HCT116 (cell line): ENCODE data around the gene PSMB5. TPM values are rescaled to one million over a fixed set of nuclear protein-coding genes. Genes with fewer than 3 reads are reported as not detected.

Experiments
- ATAC-seq: fragments of 200-7000 bp; cut with Tn5 transposase; 2 replicates; pipeline ENCODE4 v1.9.1; 2020; ENCODE audit warnings: mild to moderate bottlenecking, moderate library complexity
- BruUV-seq: library from RNA; stranded (reverse); fragments of 400-500 nt; replicated peaks from 2 replicates; lab custom pipeline; 2021; lab: Mats Ljungman, UMichigan
- CTCF ChIA-PET: fragments of 300-600 bp; sonication (Branson Sonifier 250); formaldehyde crosslinking; loops from one replicate; lab custom pipeline; 2021; ENCODE audit warnings: antibody characterized with exemption; lab: Charles Lee
- POLR2A ChIA-PET: fragments of 300-600, 350-600 bp; sonication (Branson Sonifier 250); formaldehyde crosslinking; loops from one replicate; lab custom pipeline; 2021; ENCODE audit warnings: antibody characterized with exemption; lab: Charles Lee
- RAD21 ChIA-PET, 2 experiments: fragments of 300-600 bp; sonication (Branson Sonifier 250); formaldehyde crosslinking; loops; one replicate each; lab custom pipeline; 2023; ENCODE audit warnings: low total read pairs in 2 of 2; ENCODE audit not compliant: uncharacterized antibody in 2 of 2, unreplicated experiment in 2 of 2, low non-redundant PET in 1 of 2; lab: Charles Lee
- DNase-seq: peaks from one replicate; pipeline ENCODE4 v3.0.0-alpha.2; 2010; ENCODE audit warnings: low read depth, low spot score
- H2AFZ ChIP-seq: fragments of 200-600 bp; shearing (Covaris generic), sonication (generic); 2 replicates; pipeline ENCODE4 v1.6.1; 2017; ENCODE audit warnings: low read depth, mixed run types, mixed read lengths, antibody characterized with exemption, low read length; ENCODE audit not compliant: poor library complexity, severe bottlenecking
- H3K27ac ChIP-seq: 2 replicates; pipeline ENCODE4 v1.5.1; 2012; ENCODE audit warnings: low read depth, low read length
- H3K27me3 ChIP-seq: fragments of 200-600 bp; sonication (generic); 2 replicates; pipeline ENCODE4 v1.6.1; 2016; ENCODE audit warnings: mixed run types, low read length, mixed read lengths; ENCODE audit not compliant: insufficient read depth
- H3K36me3 ChIP-seq, 2 experiments: fragments of 200-500 bp in 1 of 2; fragments of 200-600 bp in 1 of 2; sonication (Bioruptor generic) in 1 of 2; sonication (generic) in 1 of 2; 2 replicates each; pipeline versions ENCODE4 v1.5.1 to v1.6.1; 2014 to 2016; ENCODE audit warnings: low read length in 2 of 2, inconsistent platforms in 1 of 2, mixed read lengths in 1 of 2, mixed run types in 1 of 2; ENCODE audit not compliant: insufficient read depth in 2 of 2, control insufficient read depth in 1 of 2
- H3K4me1 ChIP-seq, 2 experiments: fragments of 200-600 bp in 1 of 2; sonication (generic) in 1 of 2; 2 replicates each; pipeline versions ENCODE4 v1.5.1 to v1.6.1; 2012 to 2017; ENCODE audit warnings: low read length in 2 of 2, inconsistent platforms in 1 of 2, mild to moderate bottlenecking in 1 of 2, mixed read lengths in 1 of 2, mixed run types in 1 of 2, moderate library complexity in 1 of 2; ENCODE audit not compliant: insufficient read depth in 2 of 2, control insufficient read depth in 1 of 2
- H3K4me2 ChIP-seq: fragments of 200-600 bp; sonication (generic); 2 replicates; pipeline ENCODE4 v1.6.1; 2017; ENCODE audit warnings: mixed run types, low read length, mixed read lengths
- H3K4me3 ChIP-seq, 2 experiments: fragments of 200-600 bp in 1 of 2; sonication (generic) in 1 of 2; replicated peaks in 1 of 2; 2 replicates each; pipeline ENCODE4 v1.5.1; 2011 to 2016; ENCODE audit warnings: low read length in 2 of 2, control low read depth in 1 of 2, low read depth in 1 of 2, mild to moderate bottlenecking in 1 of 2, mixed read lengths in 1 of 2, mixed run types in 1 of 2
- H3K79me2 ChIP-seq: fragments of 200-600 bp; sonication (generic); 2 replicates; pipeline ENCODE4 v1.6.1; 2017; ENCODE audit warnings: mild to moderate bottlenecking, mixed run types, low read length, moderate library complexity, mixed read lengths; ENCODE audit not compliant: insufficient read depth
- H3K9ac ChIP-seq: fragments of 200-600 bp; sonication (generic); 2 replicates; pipeline ENCODE4 v1.6.1; 2016; ENCODE audit warnings: low read length, mixed read lengths
- H3K9me2 ChIP-seq: fragments of 200-600 bp; sonication (generic), shearing (Covaris generic); 2 replicates; pipeline ENCODE4 v1.6.1; 2017; ENCODE audit warnings: mixed run types, mild to moderate bottlenecking, moderate library complexity; ENCODE audit not compliant: insufficient read depth
- H3K9me3 ChIP-seq, 2 experiments: fragments of 200-500 bp in 1 of 2; fragments of 200-600 bp in 1 of 2; sonication (Bioruptor generic) in 1 of 2; sonication (generic) in 1 of 2; 2 replicates each; pipeline ENCODE4 v1.6.1; 2014 to 2017; ENCODE audit warnings: low read length in 2 of 2, mixed read lengths in 2 of 2, inconsistent platforms in 1 of 2, low read depth in 1 of 2, mild to moderate bottlenecking in 1 of 2, mixed run types in 1 of 2, moderate library complexity in 1 of 2; ENCODE audit not compliant: control insufficient read depth in 1 of 2, insufficient read depth in 1 of 2
- H4K20me1 ChIP-seq: fragments of 200-600 bp; sonication (generic), shearing (Covaris generic); 2 replicates; pipeline ENCODE4 v1.6.1; 2017; ENCODE audit warnings: mixed run types, mild to moderate bottlenecking, moderate library complexity; ENCODE audit not compliant: insufficient read depth
- ATF3 ChIP-seq: IDR thresholded peaks from 2 replicates; pipeline ENCODE4 v1.6.1; 2012
- CBX3 ChIP-seq: IDR thresholded peaks from 2 replicates; pipeline ENCODE4 v1.6.1; 2012; ENCODE audit warnings: low read depth
- CTCF ChIP-seq, 3 experiments: fragments of 200-600 bp in 1 of 3; sonication (generic) in 1 of 3; IDR thresholded peaks in 2 of 3; conservative IDR thresholded peaks in 1 of 3; 2 replicates each; pipeline ENCODE4 v1.5.1; 2012 to 2017; ENCODE audit warnings: low read depth in 2 of 3, low read length in 2 of 3, antibody characterized with exemption in 1 of 3, borderline replicate concordance in 1 of 3, control low read depth in 1 of 3, mild to moderate bottlenecking in 1 of 3, mixed read lengths in 1 of 3, mixed run types in 1 of 3, moderate library complexity in 1 of 3; ENCODE audit not compliant: insufficient read depth in 1 of 3
- EGR1 ChIP-seq: IDR thresholded peaks from 2 replicates; pipeline ENCODE4 v1.6.1; 2012; ENCODE audit warnings: low read depth
- FOSL1 ChIP-seq: IDR thresholded peaks from 2 replicates; pipeline ENCODE4 v1.6.1; 2012; ENCODE audit warnings: low read depth
- POLR2A ChIP-seq: IDR thresholded peaks from 2 replicates; pipeline ENCODE4 v1.7.0; 2011; ENCODE audit warnings: borderline replicate concordance; ENCODE audit not compliant: insufficient read depth, insufficient read length; ENCODE audit errors: extremely low read depth
- POLR2AphosphoS5 ChIP-seq: IDR thresholded peaks from 2 replicates; pipeline ENCODE4 v1.6.1; 2011; ENCODE audit warnings: mild to moderate bottlenecking, low read depth, low read length, moderate library complexity
- RAD21 ChIP-seq: IDR thresholded peaks from 2 replicates; pipeline ENCODE4 v1.6.1; 2012; ENCODE audit warnings: low read depth, mild to moderate bottlenecking
- SIN3A ChIP-seq: IDR thresholded peaks from 2 replicates; pipeline ENCODE4 v1.6.1; 2012; ENCODE audit warnings: low read depth
- SP1 ChIP-seq: IDR thresholded peaks from 2 replicates; pipeline ENCODE4 v1.6.1; 2012; ENCODE audit warnings: low read depth
- SRF ChIP-seq: IDR thresholded peaks from 2 replicates; pipeline ENCODE4 v1.6.1; 2012; ENCODE audit warnings: low read depth
- TCF7L2 ChIP-seq: IDR thresholded peaks from 2 replicates; pipeline ENCODE4 v1.7.0; 2011; ENCODE audit warnings: borderline replicate concordance, inconsistent platforms; ENCODE audit not compliant: insufficient read depth, insufficient read length; ENCODE audit errors: extremely low read depth
- YY1 ChIP-seq: IDR thresholded peaks from 2 replicates; pipeline ENCODE4 v1.6.1; 2011; ENCODE audit warnings: low read length, low read depth, moderate library complexity, mild to moderate bottlenecking; ENCODE audit not compliant: insufficient replicate concordance; ENCODE audit errors: extremely low read depth
- ZNF274 ChIP-seq: fragments of 200-500 bp; sonication (Bioruptor generic); IDR thresholded peaks from 2 replicates; pipeline ENCODE4 v1.6.1; 2014; ENCODE audit warnings: mild to moderate bottlenecking, low read depth, low read length, inconsistent platforms
- intact Hi-C: fragments of 100-400 bp; cut with micrococcal nuclease; formaldehyde crosslinking; loops from 2 replicates; pipeline ENCODE4 v1.10.0; 2022
- total RNA-seq: library from RNA; stranded (reverse); gene quantifications from one replicate; pipeline ENCODE4 v1.2.1, GENCODE V29; 2021; ENCODE audit not compliant: unreplicated experiment
- TF ChIP-seq, protein P1 (sequence below): IDR thresholded peaks from 2 replicates; pipeline ENCODE4 v1.6.1; 2011; ENCODE audit warnings: mild to moderate bottlenecking, low read length, moderate library complexity; ENCODE audit not compliant: insufficient replicate concordance; ENCODE audit errors: extremely low read depth

Gene PSMB5
- total RNA-seq, 1 experiment from 2014 or later, result 212 TPM

DNA sequence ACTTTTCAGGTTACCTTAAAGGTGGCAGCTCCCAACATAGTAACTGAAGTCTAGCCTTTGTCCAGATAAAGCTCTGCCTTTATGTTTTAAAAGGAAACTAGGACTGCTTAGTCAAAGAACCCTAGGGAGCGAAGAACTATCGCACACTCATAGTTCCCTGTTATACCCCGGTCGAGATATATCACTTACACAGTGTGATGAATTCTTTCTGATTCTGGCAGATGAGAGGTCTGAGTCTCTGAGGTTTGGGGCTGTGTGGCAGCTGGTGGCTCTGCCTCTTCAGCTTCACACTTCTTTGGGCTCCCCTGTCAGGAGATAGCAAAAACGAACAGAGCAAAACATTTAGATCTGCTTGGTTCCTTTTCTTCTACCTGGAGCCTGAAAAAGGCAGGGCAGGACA is 43.3 kb upstream of the PSMB5 start:
- no TSS peak for BruUV-seq
- Histone ChIP-seq H3K4me3 (no peak overlapping the region), H2AFZ (no peak overlapping the region), H4K20me1 (no peaks in the 10 kb centered on the region), H3K27ac (peak overlapping the region; percentile 46; the same call in 1 of the 2 replicates), H3K27me3 (no peaks in the 10 kb centered on the region), H3K9me2 (no peaks in the 10 kb centered on the region), H3K79me2 (peaks cover 21% of the 10 kb centered on the region; the same call in 1 of the 2 replicates), H3K9me3 (no peaks in the 10 kb centered on the region), H3K36me3 (peaks cover 66 to 69% of the 10 kb centered on the region in 2 experiments), H3K4me2 (peak overlapping the region; percentile 45; the same call in 1 of the 2 replicates), H3K4me1 (peaks cover 13 to 43% of the 10 kb centered on the region in 2 experiments), H3K9ac (no peak overlapping the region)
- RAD21 ChIA-PET, result no interaction called here
- TF ChIP-seq RAD21, result no peak
- no peak for TF ChIP-seq YY1
- TF ChIP-seq CBX3, result no peak
- TF ChIP-seq ATF3, result no peak
- no peak for TF ChIP-seq FOSL1
- no peak for TF ChIP-seq SIN3A
- no peak for TF ChIP-seq POLR2A
- no peak for TF ChIP-seq ZNF274
- no peak for TF ChIP-seq CTCF (IDR thresholded peaks at IDR 0.05 in 2 of 3, conservative IDR thresholded peaks at IDR 0.05 in 1 of 3; ENCODE audit: borderline replicate concordance in 1 of 3, insufficient read depth in 1 of 3, low read depth in 2 of 3, low read length in 2 of 3)
- no peak for TF ChIP-seq TCF7L2
- TF ChIP-seq SRF, result no peak
- TF ChIP-seq EGR1, result no peak
- TF ChIP-seq, protein P1, sequence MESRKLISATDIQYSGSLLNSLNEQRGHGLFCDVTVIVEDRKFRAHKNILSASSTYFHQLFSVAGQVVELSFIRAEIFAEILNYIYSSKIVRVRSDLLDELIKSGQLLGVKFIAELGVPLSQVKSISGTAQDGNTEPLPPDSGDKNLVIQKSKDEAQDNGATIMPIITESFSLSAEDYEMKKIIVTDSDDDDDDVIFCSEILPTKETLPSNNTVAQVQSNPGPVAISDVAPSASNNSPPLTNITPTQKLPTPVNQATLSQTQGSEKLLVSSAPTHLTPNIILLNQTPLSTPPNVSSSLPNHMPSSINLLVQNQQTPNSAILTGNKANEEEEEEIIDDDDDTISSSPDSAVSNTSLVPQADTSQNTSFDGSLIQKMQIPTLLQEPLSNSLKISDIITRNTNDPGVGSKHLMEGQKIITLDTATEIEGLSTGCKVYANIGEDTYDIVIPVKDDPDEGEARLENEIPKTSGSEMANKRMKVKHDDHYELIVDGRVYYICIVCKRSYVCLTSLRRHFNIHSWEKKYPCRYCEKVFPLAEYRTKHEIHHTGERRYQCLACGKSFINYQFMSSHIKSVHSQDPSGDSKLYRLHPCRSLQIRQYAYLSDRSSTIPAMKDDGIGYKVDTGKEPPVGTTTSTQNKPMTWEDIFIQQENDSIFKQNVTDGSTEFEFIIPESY, result no peak
- TF ChIP-seq POLR2AphosphoS5, result no peak
- TF ChIP-seq SP1, result no peak
- CTCF ChIA-PET, result interaction anchor here (1.1 to 3.6 kb wide), 10 partner anchors 9 to 302 kb away, joined by 3 to 51 read pairs (median 8); partner anchors contain the start of genes ACIN1 and C14orf119
- ATAC-seq (no peak), DNase-seq (no peak)
- POLR2A ChIA-PET, result interaction anchor here (1.5 to 2.9 kb wide), 2 partner anchors 9 to 17 kb away, joined by 5 to 19 read pairs; partner anchors contain the start of genes ACIN1 and C14orf119
- intact Hi-C loops, result loop anchor here (1.0 kb wide), 1 partner anchor 109 kb away; no protein-coding TSS in a partner anchor
